NCI-H1092 treated with DMSO at 0.1 percent for 48 hours (cell line): ENCODE data around the gene SMIM5.

ENCODE experiments used
- DNase-seq: peaks from one replicate; lab custom pipeline; 2025; lab: John Stamatoyannopoulos, UW

SMIM5 gene

GRCh38 chr17:75640556-75641119 lies 7.4 kb downstream of the SMIM5 start:
- DNase-seq, result no peak

GRCh38 chr17:75641343-75641742 lies 8.1 kb downstream of the SMIM5 start:
- DNase-seq, result no peak

GRCh38 chr17:75642182-75642783 lies 9.0 kb downstream of the SMIM5 start:
- no peak for DNase-seq

GRCh38 chr17:75642784-75643642 lies 9.8 kb downstream of the SMIM5 start:
- no peak for DNase-seq

- DNase-seq, result no peak
These were observed 10.4 kb downstream of the SMIM5 start for GRCh38 chr17:75643643-75644017.

GRCh38 chr17:75645501-75645888 lies 12.3 kb downstream of the SMIM5 start:
- DNase-seq, result no peak

GRCh38 chr17:75645889-75646637 lies 12.8 kb downstream of the SMIM5 start:
- DNase-seq, result no peak

- no peak for DNase-seq
These were observed 13.4 kb downstream of the SMIM5 start for GRCh38 chr17:75646638-75646992.

GRCh38 chr17:75647061-75647460 lies 13.8 kb downstream of the SMIM5 start:
- no peak for DNase-seq

- DNase-seq, result no peak
These were observed 14.7 kb downstream of the SMIM5 start for GRCh38 chr17:75647921-75648320.

GRCh38 chr17:75649687-75650086 lies 16.5 kb downstream of the SMIM5 start:
- no peak for DNase-seq

- no peak for DNase-seq
These were observed 17.6 kb downstream of the SMIM5 start for GRCh38 chr17:75650874-75651273.

- no peak for DNase-seq
These were observed 19.1 kb downstream of the SMIM5 start for GRCh38 chr17:75652341-75652740.

- DNase-seq, result peak; percentile 27
These were observed 19.8 kb downstream of the SMIM5 start for GRCh38 chr17:75652934-75653549.

- no peak for DNase-seq
These were observed 20.9 kb downstream of the SMIM5 start for GRCh38 chr17:75654176-75654575.

GRCh38 chr17:75658237-75658636 lies 25.0 kb downstream of the SMIM5 start:
- no peak for DNase-seq

GRCh38 chr17:75661531-75661930 lies 28.3 kb downstream of the SMIM5 start:
- no peak for DNase-seq

GRCh38 chr17:75662511-75662910 lies 29.3 kb downstream of the SMIM5 start:
- no peak for DNase-seq

- no peak for DNase-seq
These were observed 30.9 kb downstream of the SMIM5 start for GRCh38 chr17:75664099-75664549.

GRCh38 chr17:75665981-75666380 lies 32.7 kb downstream of the SMIM5 start:
- no peak for DNase-seq

GRCh38 chr17:75666959-75667790 lies 33.9 kb downstream of the SMIM5 start, which contains the start of the genes RECQL5 and SAP30BP:
Gene RECQL5, minus strand, starts transcription at chr17:75667154. Its CDS starts 597 bp downstream, at chr17:75666557.
Gene SAP30BP, plus strand, starts transcription at chr17:75667338. Its CDS starts 35 bp downstream, at chr17:75667373.
- peak; percentile 97 for DNase-seq
